Measurements from ENCODE around the gene ING3. TPM values are rescaled to one million over a fixed set of nuclear protein-coding genes. Genes with fewer than 3 reads are reported as not detected.

Gene ING3
- total RNA-seq, 1 experiment from 2014 or later, result 9.1 TPM

DNA sequence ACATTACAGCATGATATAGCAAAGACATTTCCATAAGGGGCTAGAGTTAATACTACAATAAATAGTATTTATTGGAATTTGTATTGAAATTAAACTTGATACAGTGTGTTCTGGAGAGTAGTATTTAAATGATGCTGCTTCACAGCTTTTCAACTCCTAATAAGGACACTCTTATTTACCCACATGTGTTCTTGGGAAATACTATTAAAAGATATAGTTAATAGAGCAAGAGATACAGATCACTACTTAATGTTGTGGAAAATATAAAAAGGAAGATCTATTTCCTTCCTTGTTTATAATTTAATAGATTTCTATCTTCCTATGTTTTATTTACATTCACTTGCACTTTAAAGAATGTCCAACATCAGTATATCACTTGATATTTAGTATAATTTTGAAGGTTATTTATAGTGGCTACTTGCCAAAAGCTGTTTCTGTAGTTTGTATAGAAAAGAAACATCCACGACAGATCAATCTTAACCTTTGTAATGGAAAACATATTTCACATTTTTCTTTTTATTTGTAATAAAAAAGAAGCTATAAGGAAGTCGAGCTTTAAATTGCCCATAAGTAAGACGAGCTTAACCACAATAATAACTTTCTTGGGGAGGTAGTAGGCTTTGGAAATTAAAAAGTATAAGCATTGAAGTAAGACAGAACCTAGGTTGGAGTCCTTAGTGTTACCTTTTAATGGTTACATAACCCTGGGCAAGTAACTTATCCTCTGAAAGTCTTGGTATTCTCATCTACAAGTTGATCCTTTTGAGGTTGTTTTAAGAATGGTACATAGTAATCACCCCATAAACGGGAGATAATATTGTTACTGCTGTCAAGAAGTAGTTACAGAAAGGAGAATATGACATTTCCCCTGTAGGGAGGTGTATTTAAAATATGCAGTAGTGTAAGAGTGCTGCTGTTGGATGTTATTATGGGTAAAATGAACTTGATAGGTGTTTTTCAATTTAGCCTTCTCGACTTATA is 70.7 kb downstream of the ING3 start:
- ATAC-seq (no peak), DNase-seq (ENCODE audit: low read depth, low spot score) (no peak)
- TF ChIP-seq, protein P1, sequence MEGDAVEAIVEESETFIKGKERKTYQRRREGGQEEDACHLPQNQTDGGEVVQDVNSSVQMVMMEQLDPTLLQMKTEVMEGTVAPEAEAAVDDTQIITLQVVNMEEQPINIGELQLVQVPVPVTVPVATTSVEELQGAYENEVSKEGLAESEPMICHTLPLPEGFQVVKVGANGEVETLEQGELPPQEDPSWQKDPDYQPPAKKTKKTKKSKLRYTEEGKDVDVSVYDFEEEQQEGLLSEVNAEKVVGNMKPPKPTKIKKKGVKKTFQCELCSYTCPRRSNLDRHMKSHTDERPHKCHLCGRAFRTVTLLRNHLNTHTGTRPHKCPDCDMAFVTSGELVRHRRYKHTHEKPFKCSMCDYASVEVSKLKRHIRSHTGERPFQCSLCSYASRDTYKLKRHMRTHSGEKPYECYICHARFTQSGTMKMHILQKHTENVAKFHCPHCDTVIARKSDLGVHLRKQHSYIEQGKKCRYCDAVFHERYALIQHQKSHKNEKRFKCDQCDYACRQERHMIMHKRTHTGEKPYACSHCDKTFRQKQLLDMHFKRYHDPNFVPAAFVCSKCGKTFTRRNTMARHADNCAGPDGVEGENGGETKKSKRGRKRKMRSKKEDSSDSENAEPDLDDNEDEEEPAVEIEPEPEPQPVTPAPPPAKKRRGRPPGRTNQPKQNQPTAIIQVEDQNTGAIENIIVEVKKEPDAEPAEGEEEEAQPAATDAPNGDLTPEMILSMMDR (IDR thresholded peaks at IDR 0.05), result no peak
- TF ChIP-seq, protein P2, sequence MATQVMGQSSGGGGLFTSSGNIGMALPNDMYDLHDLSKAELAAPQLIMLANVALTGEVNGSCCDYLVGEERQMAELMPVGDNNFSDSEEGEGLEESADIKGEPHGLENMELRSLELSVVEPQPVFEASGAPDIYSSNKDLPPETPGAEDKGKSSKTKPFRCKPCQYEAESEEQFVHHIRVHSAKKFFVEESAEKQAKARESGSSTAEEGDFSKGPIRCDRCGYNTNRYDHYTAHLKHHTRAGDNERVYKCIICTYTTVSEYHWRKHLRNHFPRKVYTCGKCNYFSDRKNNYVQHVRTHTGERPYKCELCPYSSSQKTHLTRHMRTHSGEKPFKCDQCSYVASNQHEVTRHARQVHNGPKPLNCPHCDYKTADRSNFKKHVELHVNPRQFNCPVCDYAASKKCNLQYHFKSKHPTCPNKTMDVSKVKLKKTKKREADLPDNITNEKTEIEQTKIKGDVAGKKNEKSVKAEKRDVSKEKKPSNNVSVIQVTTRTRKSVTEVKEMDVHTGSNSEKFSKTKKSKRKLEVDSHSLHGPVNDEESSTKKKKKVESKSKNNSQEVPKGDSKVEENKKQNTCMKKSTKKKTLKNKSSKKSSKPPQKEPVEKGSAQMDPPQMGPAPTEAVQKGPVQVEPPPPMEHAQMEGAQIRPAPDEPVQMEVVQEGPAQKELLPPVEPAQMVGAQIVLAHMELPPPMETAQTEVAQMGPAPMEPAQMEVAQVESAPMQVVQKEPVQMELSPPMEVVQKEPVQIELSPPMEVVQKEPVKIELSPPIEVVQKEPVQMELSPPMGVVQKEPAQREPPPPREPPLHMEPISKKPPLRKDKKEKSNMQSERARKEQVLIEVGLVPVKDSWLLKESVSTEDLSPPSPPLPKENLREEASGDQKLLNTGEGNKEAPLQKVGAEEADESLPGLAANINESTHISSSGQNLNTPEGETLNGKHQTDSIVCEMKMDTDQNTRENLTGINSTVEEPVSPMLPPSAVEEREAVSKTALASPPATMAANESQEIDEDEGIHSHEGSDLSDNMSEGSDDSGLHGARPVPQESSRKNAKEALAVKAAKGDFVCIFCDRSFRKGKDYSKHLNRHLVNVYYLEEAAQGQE (IDR thresholded peaks at IDR 0.05; ENCODE audit: insufficient read depth in 1 of 2, low read depth in 2 of 2, low read length in 1 of 2), result no peak
- no peaks in the 10 kb centered on the region for H3K4me1 ChIP-seq (ENCODE audit: control insufficient read depth, insufficient read depth, low read length)
- in situ Hi-C loops (cut with HindIII; ENCODE audit: low pct_unique_long_range_greater_than_20kb, low sequenced_read_pairs) (no loop called here), intact Hi-C loops (cut with micrococcal nuclease; ENCODE audit: unreplicated experiment) (no loop called here)
- H3K4me3 ChIP-seq (ENCODE audit: low read depth in 2 of 2, low read length in 2 of 2), result no peak overlapping the region
- CTCF ChIA-PET, result no interaction called here
- H3K27me3 ChIP-seq (ENCODE audit: control insufficient read depth, insufficient read depth, low read length), result peaks cover 5% of the 10 kb centered on the region; the same call in 1 of the 2 replicates
- no peaks in the 10 kb centered on the region for H3K36me3 ChIP-seq (ENCODE audit: control insufficient read depth, insufficient read depth, low read length)
- POLR2A ChIA-PET, result no interaction called here
- no peaks in the 10 kb centered on the region for H3K9me3 ChIP-seq (ENCODE audit: control insufficient read depth, insufficient read depth, low read depth, low read length)
- no TSS peak for BruUV-seq (replicated peaks)
- H3K27ac ChIP-seq (ENCODE audit: low read length), result no peak overlapping the region

DNA sequence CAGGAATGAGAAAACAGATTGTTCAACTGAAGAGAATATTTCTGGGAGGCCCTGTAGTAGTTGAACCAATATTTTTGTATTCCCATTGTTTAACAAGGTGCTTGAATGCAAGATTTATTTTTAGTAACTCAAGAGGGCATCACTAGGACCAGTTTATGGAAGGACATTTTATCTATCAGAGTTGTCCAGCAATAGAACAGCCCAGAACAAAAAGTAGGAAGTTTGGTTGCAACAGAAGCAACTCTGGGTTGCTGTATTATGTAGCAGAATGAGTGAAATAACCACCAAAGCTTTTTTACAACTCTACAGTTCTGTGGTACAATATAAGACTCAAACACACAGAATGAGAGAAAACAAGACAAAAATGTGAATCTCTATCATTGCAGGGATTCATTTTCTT is 72.6 kb downstream of the ING3 start:
- CTCF ChIA-PET, result no interaction called here
- TF ChIP-seq SIN3A (IDR thresholded peaks at IDR 0.05; ENCODE audit: borderline replicate concordance, insufficient read depth, low read depth, low read length) (no peak), POLR2AphosphoS5 (IDR thresholded peaks at IDR 0.05; ENCODE audit: low read depth, low read length) (no peak), TCF7L2 (IDR thresholded peaks at IDR 0.05; ENCODE audit: low read depth, low read length) (no peak)
- TF ChIP-seq, protein P2 (IDR thresholded peaks at IDR 0.05; ENCODE audit: insufficient read depth in 1 of 2, low read depth in 2 of 2, low read length in 1 of 2), result no peak
- TF ChIP-seq, protein P1 (IDR thresholded peaks at IDR 0.05), result no peak
- no peak for ATAC-seq
- no peaks in the 10 kb centered on the region for H3K36me3 ChIP-seq (ENCODE audit: control insufficient read depth, insufficient read depth, low read length)
- peaks cover 5% of the 10 kb centered on the region; the same call in 1 of the 2 replicates for H3K27me3 ChIP-seq (ENCODE audit: control insufficient read depth, insufficient read depth, low read length)
- H3K4me3 ChIP-seq (ENCODE audit: low read depth in 2 of 2, low read length in 2 of 2), result no peak overlapping the region
- no peaks in the 10 kb centered on the region for H3K9me3 ChIP-seq (ENCODE audit: control insufficient read depth, insufficient read depth, low read depth, low read length)
- intact Hi-C loops (cut with micrococcal nuclease; ENCODE audit: unreplicated experiment), result no loop called here
- no TSS peak for BruUV-seq (replicated peaks)
- H3K27ac ChIP-seq (ENCODE audit: low read length), result no peak overlapping the region
- H3K4me1 ChIP-seq (ENCODE audit: control insufficient read depth, insufficient read depth, low read length), result no peaks in the 10 kb centered on the region; the same call in 1 of the 2 replicates
- in situ Hi-C loops (cut with HindIII; ENCODE audit: low pct_unique_long_range_greater_than_20kb, low sequenced_read_pairs), result no loop called here
- no peak for DNase-seq (ENCODE audit: low read depth, low spot score)
- POLR2A ChIA-PET, result no interaction called here

All from Panc1 (cell line).